WTC11 (cell line): ENCODE data around the gene PKP1. TPM values are rescaled to one million over a fixed set of nuclear protein-coding genes. Genes with fewer than 3 reads are reported as not detected.

Experiments used
- ATAC-seq: fragments of 200-7000 bp; cut with Tn5 transposase; 2 replicates; pipeline ENCODE4 v1.10.0; 2021; ENCODE audit warnings: mild to moderate bottlenecking, moderate library complexity
- CTCF ChIA-PET: fragments of 300-600 bp; sonication (Branson Sonifier 250); formaldehyde crosslinking; loops from one replicate; lab custom pipeline; 2021; ENCODE audit warnings: antibody characterized with exemption; lab: Charles Lee
- POLR2A ChIA-PET: fragments of 350-600 bp; sonication (Branson Sonifier 250); formaldehyde crosslinking; loops from one replicate; lab custom pipeline; 2021; ENCODE audit warnings: antibody characterized with exemption; lab: Charles Lee
- DNase-seq: peaks from one replicate; pipeline ENCODE4 v3.0.0; 2021; ENCODE audit warnings: low spot score
- H3K27ac Mint-ChIP-seq: 2 replicates; pipeline ENCODE4 v1.8.0; 2021; ENCODE audit warnings: mixed read lengths
- H3K27me3 Mint-ChIP-seq: 2 replicates; pipeline ENCODE4 v1.8.0; 2021; ENCODE audit warnings: low read depth, mild to moderate bottlenecking, moderate library complexity, mixed read lengths
- H3K36me3 Mint-ChIP-seq: 2 replicates; pipeline ENCODE4 v1.8.0; 2021; ENCODE audit warnings: mixed read lengths
- H3K4me1 Mint-ChIP-seq: 2 replicates; pipeline ENCODE4 v1.8.0; 2022; ENCODE audit warnings: mixed read lengths
- H3K4me3 Mint-ChIP-seq: 2 replicates; pipeline ENCODE4 v1.8.0; 2021; ENCODE audit warnings: mild to moderate bottlenecking, moderate library complexity, mixed read lengths
- H3K9me3 Mint-ChIP-seq: 2 replicates; pipeline ENCODE4 v1.8.0; 2021; ENCODE audit warnings: mixed read lengths
- CTCF ChIP-seq: fragments of 200-600 bp; IDR thresholded peaks from 2 replicates; pipeline ENCODE4 v1.8.0; 2022; ENCODE audit warnings: antibody characterized with exemption
- ELF4 ChIP-seq: sonication (generic); formaldehyde crosslinking; IDR thresholded peaks from 2 replicates; pipeline ENCODE4 v1.8.1; 2022; ENCODE audit warnings: low read depth, mild to moderate bottlenecking, moderate library complexity, missing genetic modification reagents
- ETV6 ChIP-seq: sonication (generic); formaldehyde crosslinking; IDR thresholded peaks from 2 replicates; pipeline ENCODE4 v1.8.1; 2022; ENCODE audit warnings: mild to moderate bottlenecking, missing genetic modification reagents
- FOXJ3 ChIP-seq: sonication (generic); formaldehyde crosslinking; IDR thresholded peaks from 2 replicates; pipeline ENCODE4 v1.9.0; 2021; ENCODE audit warnings: missing genetic modification reagents, mild to moderate bottlenecking, borderline replicate concordance
- FOXK1 ChIP-seq: sonication (generic); formaldehyde crosslinking; IDR thresholded peaks from 2 replicates; pipeline ENCODE4 v1.8.0; 2022; ENCODE audit warnings: mild to moderate bottlenecking, moderate library complexity, missing genetic modification reagents
- FOXP1 ChIP-seq: sonication (generic); formaldehyde crosslinking; IDR thresholded peaks from 2 replicates; pipeline ENCODE4 v1.8.0; 2022; ENCODE audit warnings: missing genetic modification reagents, mild to moderate bottlenecking, moderate library complexity, borderline replicate concordance
- FOXP4 ChIP-seq: sonication (generic); formaldehyde crosslinking; IDR thresholded peaks from 2 replicates; pipeline ENCODE4 v1.8.0; 2022; ENCODE audit warnings: mild to moderate bottlenecking, missing genetic modification reagents
- GABPB1 ChIP-seq: sonication (generic); formaldehyde crosslinking; IDR thresholded peaks from 2 replicates; pipeline ENCODE4 v1.8.1; 2023; ENCODE audit warnings: mild to moderate bottlenecking, missing genetic modification reagents
- GTF2I ChIP-seq: fragments of 250-450 bp; sonication (Bioruptor Pico); conservative IDR thresholded peaks from 2 replicates; pipeline ENCODE4 v1.4.0; 2021; ENCODE audit warnings: mild to moderate bottlenecking
- HMGXB4 ChIP-seq: sonication (generic); formaldehyde crosslinking; IDR thresholded peaks from 2 replicates; pipeline ENCODE4 v1.8.1; 2023; ENCODE audit warnings: mild to moderate bottlenecking, moderate library complexity, missing genetic modification reagents
- IRF1 ChIP-seq: sonication (generic); formaldehyde crosslinking; IDR thresholded peaks from 2 replicates; pipeline ENCODE4 v1.8.0; 2023; ENCODE audit warnings: missing genetic modification reagents
- MAX ChIP-seq: sonication (generic); formaldehyde crosslinking; IDR thresholded peaks from 2 replicates; pipeline ENCODE4 v1.8.0; 2022; ENCODE audit warnings: mild to moderate bottlenecking, missing genetic modification reagents
- MXD4 ChIP-seq: fragments of 250-450 bp; sonication (Bioruptor Pico); IDR thresholded peaks from 2 replicates; pipeline ENCODE4 v1.8.0; 2021; ENCODE audit warnings: mild to moderate bottlenecking, moderate library complexity, borderline replicate concordance
- MYBL2 ChIP-seq: sonication (generic); formaldehyde crosslinking; IDR thresholded peaks from 2 replicates; pipeline ENCODE4 v1.8.1; 2023; ENCODE audit warnings: mild to moderate bottlenecking, moderate library complexity, missing genetic modification reagents
- NR1H2 ChIP-seq: sonication (generic); formaldehyde crosslinking; IDR thresholded peaks from 2 replicates; pipeline ENCODE4 v1.9.0; 2021; ENCODE audit warnings: mild to moderate bottlenecking, moderate library complexity, missing genetic modification reagents
- NR3C1 ChIP-seq: sonication (generic); formaldehyde crosslinking; conservative IDR thresholded peaks from 2 replicates; pipeline ENCODE4 v1.8.1; 2023; ENCODE audit warnings: low read depth, mild to moderate bottlenecking, missing genetic modification reagents
- PRRX2 ChIP-seq: fragments of 250-450 bp; sonication (Bioruptor Pico); IDR thresholded peaks from 2 replicates; pipeline ENCODE4 v1.8.0; 2021; ENCODE audit warnings: mild to moderate bottlenecking
- SP1 ChIP-seq: sonication (generic); formaldehyde crosslinking; conservative IDR thresholded peaks from 2 replicates; pipeline ENCODE4 v1.8.1; 2022; ENCODE audit warnings: missing genetic modification reagents
- USF2 ChIP-seq: sonication (generic); formaldehyde crosslinking; IDR thresholded peaks from 2 replicates; pipeline ENCODE4 v1.8.1; 2023; ENCODE audit warnings: mild to moderate bottlenecking, missing genetic modification reagents, moderate library complexity
- ZNF232 ChIP-seq: sonication (generic); formaldehyde crosslinking; IDR thresholded peaks from 2 replicates; pipeline ENCODE4 v1.8.0; 2022; ENCODE audit warnings: mild to moderate bottlenecking, missing genetic modification reagents
- ZNF512 ChIP-seq: sonication (generic); formaldehyde crosslinking; IDR thresholded peaks from 2 replicates; pipeline ENCODE4 v1.8.1; 2022; ENCODE audit warnings: missing genetic modification reagents, borderline replicate concordance
- total RNA-seq: library from RNA; stranded (reverse); gene quantifications from 3 replicates; pipeline ENCODE4 v1.2.3, GENCODE V29; 2021
- TF ChIP-seq, protein P1 (sequence below): fragments of 250-450 bp; sonication (Bioruptor Pico); IDR thresholded peaks from 2 replicates; pipeline ENCODE4 v1.9.0; 2021; ENCODE audit warnings: moderate library complexity, mild to moderate bottlenecking, inconsistent platforms, borderline replicate concordance
- TF ChIP-seq, protein P2 (sequence below): sonication (generic); formaldehyde crosslinking; IDR thresholded peaks from 2 replicates; pipeline ENCODE4 v1.8.1; 2022; ENCODE audit warnings: mild to moderate bottlenecking, moderate library complexity, missing genetic modification reagents

Gene PKP1
- total RNA-seq, 1 experiment from 2014 or later: 0.24 TPM

DNA sequence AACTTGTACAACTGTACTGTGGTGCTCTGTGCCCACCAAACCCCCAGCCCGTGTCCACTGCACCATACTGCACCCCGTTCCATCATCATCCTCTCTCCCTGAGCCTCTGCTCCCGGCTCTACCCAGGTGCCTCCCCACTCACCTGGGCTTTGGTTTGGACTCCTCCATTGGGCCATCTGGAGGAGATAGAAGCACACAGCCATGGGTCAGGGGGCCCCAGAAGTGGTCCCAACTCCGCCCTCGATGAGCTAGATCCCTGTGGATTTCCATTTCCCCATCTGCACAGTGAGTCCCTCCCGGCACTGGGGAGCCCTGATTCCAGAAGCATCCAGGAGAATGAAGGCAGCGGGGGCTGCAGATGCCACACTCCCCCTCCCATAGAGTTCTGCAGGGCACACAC, 83.4 kb downstream of the PKP1 start:
- ATAC-seq (no peak), DNase-seq (no peak)
- ChIA-PET CTCF (interaction anchor here (1.2 to 1.4 kb wide), 2 partner anchors 81 to 146 kb away, joined by 3 read pairs; no protein-coding TSS in a partner anchor), POLR2A (no interaction called here)
- H3K36me3 Mint-ChIP-seq: no peaks in the 10 kb centered on the region
- TF ChIP-seq PRRX2 (CRISPR knock-in tag): no peak
- no peak for TF ChIP-seq GABPB1 (CRISPR knock-in tag)
- TF ChIP-seq HMGXB4 (CRISPR knock-in tag): no peak
- TF ChIP-seq USF2 (CRISPR knock-in tag): no peak
- no peak for TF ChIP-seq IRF1 (CRISPR knock-in tag)
- no peak for TF ChIP-seq ZNF512 (CRISPR knock-in tag)
- TF ChIP-seq, protein P1, sequence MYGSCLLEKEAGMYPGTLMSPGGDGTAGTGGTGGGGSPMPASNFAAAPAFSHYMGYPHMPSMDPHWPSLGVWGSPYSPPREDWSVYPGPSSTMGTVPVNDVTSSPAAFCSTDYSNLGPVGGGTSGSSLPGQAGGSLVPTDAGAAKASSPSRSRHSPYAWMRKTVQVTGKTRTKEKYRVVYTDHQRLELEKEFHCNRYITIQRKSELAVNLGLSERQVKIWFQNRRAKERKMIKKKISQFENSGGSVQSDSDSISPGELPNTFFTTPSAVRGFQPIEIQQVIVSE (CRISPR knock-in tag): no peak
- no peak for TF ChIP-seq ETV6 (CRISPR knock-in tag)
- no peak for TF ChIP-seq FOXP4 (CRISPR knock-in tag)
- TF ChIP-seq ELF4 (CRISPR knock-in tag): no peak
- TF ChIP-seq, protein P2, sequence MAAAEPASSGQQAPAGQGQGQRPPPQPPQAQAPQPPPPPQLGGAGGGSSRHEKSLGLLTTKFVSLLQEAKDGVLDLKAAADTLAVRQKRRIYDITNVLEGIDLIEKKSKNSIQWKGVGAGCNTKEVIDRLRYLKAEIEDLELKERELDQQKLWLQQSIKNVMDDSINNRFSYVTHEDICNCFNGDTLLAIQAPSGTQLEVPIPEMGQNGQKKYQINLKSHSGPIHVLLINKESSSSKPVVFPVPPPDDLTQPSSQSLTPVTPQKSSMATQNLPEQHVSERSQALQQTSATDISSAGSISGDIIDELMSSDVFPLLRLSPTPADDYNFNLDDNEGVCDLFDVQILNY (CRISPR knock-in tag): no peak
- TF ChIP-seq GTF2I: no peak
- no peak for TF ChIP-seq MXD4
- H3K4me1 Mint-ChIP-seq: peaks cover 14% of the 10 kb centered on the region
- H3K9me3 Mint-ChIP-seq: no peaks in the 10 kb centered on the region
- H3K27me3 Mint-ChIP-seq: peaks cover 3% of the 10 kb centered on the region; the same call in 1 of the 2 replicates
- no peak overlapping the region for H3K27ac Mint-ChIP-seq
- no peak overlapping the region for H3K4me3 Mint-ChIP-seq

DNA sequence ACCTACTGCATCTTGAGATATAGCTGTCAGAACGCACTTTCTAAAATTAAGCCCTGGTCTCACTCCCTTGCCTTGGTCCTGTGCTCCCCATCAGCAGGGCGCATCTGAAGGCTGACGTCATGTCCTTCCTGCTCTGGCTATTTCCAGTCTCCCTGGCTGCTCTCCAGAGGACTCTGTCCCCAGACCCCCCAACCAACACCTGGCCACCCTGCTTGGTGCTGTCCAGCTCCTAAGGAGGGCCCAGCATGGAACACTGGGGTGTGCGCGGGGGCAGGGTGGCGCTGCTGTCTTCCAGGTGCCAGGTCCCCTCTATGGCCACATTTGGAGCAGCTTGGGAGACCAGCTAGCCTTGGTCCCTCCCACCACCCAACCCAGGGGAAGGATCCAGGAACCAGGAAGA, 85.9 kb downstream of the PKP1 start:
- Mint-ChIP-seq H3K4me3 (no peak overlapping the region), H3K36me3 (no peaks in the 10 kb centered on the region), H3K27me3 (peaks cover 7% of the 10 kb centered on the region; the same call in 1 of the 2 replicates), H3K9me3 (no peaks in the 10 kb centered on the region), H3K4me1 (peaks cover 14% of the 10 kb centered on the region), H3K27ac (no peak overlapping the region)
- ChIA-PET POLR2A (no interaction called here), CTCF (interaction anchor here (0.6 to 1.2 kb wide), 3 partner anchors 11 to 115 kb away, joined by 3 to 4 read pairs (median 4); no protein-coding TSS in a partner anchor)
- ATAC-seq (no peak), DNase-seq (no peak)
- TF ChIP-seq ZNF232 (CRISPR knock-in tag) (no peak), CTCF (no peak), FOXK1 (no peak), MAX (CRISPR knock-in tag) (no peak), SP1 (CRISPR knock-in tag) (no peak), NR1H2 (CRISPR knock-in tag) (no peak), PRRX2 (CRISPR knock-in tag) (no peak), MYBL2 (no peak), FOXJ3 (no peak), MXD4 (no peak), NR3C1 (CRISPR knock-in tag) (no peak), FOXP1 (CRISPR knock-in tag) (no peak)
